HG03354 (cell line): ENCODE data around the gene USP40.

ENCODE experiments used
- ATAC-seq: cut with Tn5 transposase; IDR thresholded peaks from one replicate; pipeline ENCODE4 v1.9.1; 2021; ENCODE audit warnings: mild to moderate bottlenecking; ENCODE audit not compliant: unreplicated experiment, poor library complexity, severe bottlenecking

USP40 gene

DNA sequence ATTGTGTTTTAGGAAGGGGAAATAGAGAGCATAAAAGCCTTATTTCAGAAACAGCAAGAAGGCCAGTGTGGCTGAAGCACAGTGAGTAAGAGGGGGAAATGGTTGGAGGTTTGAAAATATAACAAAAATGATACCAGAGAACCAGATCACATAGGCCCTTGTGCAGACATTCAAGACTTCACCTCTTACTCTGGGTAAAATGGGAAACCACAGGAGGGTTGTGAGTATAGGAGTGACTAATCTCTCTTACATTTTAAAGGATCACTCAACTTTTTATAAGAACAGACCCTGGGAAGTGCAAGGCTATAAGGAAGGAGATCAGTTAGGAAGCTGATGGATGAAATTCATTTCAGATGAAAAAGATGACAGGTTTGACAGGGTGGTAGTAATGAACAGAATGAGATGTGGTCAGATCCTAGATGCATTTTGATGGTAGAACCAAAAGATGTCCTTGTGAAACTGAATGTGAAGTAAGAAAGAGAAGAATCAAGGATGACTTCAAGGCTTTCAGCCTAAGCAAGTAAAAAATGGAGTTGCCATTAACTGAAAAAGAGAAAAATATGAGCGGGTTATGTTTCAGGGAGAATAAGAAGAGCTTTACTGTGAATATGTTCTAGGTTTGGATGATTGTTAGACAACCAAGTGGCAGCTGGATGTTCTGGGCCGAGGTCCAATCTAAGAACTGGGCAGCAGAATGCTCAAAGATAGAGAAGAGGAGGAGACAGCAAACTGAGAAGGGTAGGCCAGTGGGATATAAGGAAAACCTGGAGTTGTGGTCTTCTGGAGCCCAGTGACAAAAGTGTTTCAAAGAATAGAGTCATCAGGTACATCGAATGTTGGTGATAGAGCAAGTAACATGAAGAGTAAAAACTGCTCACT is 65.1 kb downstream of the USP40 start:
- no peak for ATAC-seq

DNA sequence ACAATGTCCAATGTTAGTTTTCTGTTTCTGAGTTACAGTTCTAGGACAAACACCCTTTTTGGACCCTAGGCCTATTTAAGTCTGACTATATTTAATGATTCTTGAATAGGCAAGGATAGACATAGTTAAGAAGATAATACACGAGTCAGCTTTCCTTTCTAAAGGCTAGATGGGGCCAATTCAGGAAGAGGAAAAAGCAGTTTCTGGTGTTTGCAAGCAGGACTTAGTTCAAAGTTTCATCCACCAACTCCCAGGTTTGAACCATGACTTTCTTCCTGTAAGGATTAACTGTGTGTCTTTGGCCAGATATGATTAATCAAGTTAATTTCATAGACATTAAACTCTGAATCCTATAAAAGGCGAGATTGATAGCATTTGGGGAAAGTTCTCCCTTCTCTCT is 66.7 kb downstream of the USP40 start:
- ATAC-seq: no peak

DNA sequence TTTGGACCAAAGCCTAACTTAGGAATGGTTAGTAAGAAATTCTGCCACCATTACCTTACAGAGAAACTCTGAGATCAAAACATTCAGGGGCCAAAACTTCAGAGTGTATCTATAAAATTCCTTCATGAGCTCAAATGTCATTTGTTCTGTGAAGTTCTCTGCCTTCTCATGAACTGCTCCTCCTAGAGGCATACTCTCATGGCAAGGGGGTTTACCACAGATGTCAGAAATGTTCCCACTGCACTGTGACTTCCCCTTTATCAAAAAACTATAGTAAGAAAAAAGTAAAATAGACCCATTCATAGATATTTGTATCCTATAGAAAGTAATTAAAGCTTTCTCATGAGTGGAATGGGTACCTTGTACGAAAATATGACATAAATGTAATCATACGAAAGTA is 68.5 kb downstream of the USP40 start:
- ATAC-seq: no peak

DNA sequence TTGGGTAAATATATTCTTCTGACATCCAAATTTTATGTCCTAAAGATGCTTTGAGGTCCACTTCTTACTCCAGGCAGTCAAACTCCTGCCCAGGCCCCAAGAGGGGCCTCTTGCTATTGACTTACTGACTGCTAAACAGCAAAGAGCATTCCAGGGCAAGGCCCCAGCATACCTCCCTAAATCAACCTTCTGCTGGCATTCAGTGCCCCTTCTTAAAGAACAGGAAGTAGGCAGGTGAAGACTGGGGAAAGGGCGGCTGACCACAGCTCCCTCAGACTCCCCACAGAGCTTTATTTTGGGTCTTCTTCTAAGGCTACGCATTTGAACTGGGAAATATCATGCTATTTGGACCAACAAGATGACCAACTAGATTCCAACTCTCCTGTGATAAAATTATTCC is 68.9 kb downstream of the USP40 start:
- no peak for ATAC-seq

DNA sequence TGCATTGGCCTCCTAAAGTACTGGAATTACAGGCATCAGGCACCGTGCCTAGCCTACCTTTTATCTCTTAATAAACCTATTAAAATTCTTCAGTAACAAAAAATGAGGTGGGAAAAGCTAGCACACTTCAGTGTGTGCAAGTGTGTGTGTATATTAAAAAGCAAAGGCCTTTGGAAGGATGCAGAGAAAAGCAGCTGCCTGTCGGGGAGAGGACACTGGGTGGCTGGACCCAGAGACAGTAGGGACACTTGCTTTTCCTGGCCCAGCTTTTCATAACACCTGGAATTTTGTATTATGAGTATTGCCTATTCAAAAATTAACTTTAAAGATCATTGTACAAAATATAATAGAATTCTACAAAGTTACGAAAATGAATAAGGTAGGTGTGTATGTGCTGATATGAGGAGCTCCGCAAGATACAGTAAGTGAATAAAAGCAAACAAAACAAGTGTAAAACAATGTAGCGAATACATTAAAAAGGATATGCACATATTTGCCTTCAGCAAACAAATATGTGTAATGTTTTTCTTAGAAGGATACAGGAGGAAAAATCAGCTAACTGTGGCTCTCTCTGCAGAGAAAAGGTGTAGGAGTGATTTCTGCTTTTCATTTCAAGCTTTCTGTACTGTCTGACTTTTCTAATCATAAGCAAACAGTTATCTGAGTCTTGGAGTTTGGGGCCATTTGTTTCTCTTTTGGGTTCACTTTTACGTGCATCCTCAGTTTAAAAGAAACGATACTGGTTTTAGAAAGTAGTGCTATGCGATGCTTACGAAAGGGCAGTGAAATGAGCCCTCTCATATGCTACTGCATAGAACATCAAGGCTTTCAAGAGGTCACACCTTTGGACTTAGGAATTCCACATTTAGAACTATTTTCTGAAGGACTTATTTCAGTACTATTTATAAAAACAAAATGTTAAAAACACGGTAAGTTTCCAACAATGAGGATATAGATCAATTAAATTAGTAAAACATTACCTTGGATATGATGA is 70.8 kb downstream of the USP40 start:
- no peak for ATAC-seq

DNA sequence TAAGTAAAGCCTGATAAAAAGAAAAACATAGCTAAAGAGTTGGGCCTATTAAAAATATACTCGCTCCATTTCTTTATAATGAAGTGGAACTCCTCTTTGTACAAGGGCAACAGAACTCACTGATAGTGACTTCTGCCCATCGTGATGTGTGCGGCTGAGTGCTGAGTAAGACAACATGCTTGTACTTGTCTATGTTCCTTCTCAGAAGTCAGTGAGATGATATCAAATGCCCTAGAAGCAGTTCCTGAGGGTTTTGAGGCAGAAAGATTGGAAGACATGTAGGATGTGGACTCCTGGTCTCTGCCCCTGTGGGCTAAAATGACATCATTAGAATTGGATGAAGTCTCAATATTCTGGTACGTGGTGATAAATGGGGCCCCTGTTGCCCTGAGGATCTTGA is 73.8 kb downstream of the USP40 start:
- no peak for ATAC-seq

DNA sequence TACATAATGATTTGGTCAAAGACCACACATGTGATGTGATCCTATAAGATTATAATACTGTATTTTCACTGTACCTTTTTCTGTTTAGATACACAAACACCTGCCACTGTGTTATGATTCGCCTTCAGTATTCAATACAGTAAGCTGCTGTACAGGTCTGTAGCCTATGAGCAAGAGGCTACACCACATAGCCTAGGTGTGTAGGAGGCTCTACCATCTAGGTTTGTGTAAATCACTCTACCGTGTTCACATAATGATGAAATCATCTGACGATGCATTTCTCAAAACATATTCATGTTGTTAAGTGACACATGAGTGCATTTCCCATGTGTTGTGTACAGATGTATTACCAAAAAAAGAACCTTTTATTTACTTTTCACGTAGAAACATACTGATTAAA is 74.5 kb downstream of the USP40 start:
- no peak for ATAC-seq

DNA sequence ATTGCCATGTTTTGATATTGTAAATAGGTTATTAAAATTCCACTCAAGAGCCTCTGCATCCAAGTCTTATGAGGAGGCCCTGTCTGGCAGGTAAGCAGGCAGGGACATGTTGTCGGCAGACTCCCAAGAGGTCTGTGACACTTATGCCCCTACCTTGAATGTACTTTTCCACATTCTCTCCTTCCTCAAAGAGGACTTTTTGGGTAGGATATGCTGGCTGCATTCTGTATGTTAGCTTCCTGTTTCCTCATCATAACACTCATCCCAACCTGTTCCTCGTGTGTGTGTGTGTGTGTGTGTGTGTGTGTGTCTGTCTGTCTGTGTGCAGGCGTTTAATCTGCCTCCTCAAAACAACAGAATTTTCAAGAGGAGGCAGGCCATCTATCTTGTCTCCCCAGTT is 75.3 kb downstream of the USP40 start:
- no peak for ATAC-seq

DNA sequence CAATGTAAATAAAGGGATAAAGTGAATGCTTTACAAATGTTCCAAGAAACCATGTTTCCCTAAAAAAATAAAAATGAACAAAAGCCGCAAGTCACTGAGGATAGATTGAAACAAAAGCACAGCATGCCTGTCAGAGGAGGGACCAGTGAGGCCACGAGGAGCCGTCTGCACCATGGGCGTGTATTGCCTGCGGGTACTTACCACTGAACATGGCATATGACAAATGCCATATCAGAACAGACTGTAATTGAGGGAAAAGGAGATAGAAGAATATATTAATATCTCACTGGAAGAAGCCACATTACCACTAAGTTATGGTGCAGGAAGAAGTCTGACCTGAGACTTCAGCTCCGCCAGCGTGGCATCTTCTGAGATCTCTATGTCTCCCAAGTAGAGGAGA is 75.8 kb downstream of the USP40 start:
- ATAC-seq: no peak

DNA sequence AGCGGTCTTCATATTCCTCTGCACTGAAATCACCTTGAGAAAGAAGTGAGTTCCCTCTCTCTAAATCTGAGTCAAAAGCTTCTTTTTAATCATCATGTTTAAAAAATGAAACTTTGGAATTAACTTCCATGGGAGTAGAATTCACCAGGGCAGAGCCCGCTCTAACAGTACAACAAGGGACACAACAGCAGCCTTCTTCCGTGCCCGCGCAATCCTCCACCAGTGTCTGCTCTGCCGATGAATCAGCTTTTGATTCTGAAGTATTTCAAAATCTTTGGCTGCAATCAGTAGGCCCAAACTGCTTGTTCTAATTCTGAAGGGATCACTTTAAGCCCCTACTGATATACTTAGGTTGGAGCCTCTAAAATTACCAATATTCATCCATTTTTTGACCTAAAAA is 76.9 kb downstream of the USP40 start:
- ATAC-seq: no peak

DNA sequence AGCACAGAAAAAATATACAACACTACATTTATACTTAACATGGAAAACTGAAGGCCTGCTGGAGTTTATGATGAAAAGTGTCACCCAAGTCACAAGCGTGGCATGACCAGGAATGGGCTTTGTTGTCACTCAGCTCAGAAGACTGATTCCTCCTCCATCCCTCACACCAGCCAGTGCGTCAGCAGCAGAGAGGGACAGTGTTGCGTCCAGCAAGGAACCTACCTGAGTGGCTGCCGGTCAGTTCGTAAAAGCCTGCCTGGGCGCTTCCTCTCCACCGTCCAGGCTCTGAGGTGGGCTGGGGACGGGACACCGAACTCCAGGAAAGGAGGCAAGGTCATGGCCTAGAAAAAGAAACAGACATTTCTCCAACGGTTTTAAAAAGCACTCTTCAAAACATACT is 77.4 kb downstream of the USP40 start:
- no peak for ATAC-seq

DNA sequence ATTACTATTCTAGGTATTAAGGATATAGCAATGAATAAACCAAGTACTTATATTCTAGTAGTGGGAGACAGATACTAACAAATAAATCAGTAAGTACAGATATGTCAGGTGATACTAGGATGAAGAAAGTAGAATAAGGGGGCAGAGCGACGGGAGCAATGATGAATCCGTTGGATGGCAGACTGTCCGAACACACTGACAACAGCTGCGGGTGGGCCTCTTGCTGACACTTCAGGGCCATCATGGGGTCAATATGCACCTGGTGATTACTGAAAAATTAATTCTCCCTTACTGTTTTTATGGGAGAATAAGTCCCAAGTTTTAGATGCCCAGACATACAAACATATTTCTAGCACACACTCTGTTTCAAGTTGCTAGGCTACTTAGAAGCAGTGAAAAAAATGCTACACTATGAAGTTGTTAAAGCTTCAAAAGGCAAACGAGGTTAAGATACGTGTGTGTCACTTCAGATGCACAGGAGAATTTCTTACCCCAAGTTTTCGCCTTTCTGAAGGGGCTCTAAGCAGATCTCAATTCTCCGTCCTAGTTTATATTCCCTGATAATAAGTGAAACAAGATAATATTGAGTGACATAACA is 78.7 kb downstream of the USP40 start:
- ATAC-seq: no peak

DNA sequence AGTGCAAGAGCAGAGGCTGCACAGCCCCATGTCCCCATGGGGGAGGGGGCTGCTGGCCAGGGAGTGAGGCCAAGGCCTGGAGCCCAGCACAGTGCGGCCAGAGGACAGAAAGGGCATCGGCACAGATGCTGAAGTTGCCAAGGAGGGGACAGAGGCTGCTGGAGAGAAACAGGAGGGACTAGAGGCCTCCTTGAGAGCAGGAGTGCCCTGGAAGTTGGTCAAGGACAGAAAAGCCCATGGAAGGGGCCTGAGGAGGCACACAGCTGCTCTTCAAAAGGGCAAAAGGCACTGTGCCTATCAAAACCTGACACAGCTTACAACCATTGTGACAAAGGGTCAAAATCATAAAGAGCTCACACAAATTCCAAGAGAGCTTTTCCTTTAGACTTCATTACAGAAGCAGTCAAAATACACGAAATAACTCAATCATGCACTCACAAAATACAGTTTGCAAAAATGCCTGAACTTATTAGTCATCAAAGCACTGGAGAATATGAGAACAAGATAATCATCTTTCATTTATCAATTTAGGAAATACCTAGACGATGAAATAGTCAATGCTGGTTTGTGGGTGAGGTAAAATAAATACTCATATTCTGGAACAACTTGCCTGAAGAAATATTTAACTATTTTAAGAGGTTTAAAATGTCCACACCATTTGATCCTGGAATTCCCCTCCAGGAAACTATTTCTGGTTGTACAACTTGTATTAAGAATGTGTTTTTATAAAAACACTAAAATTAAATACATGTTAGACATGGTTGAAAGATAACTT is 79.6 kb downstream of the USP40 start:
- no peak for ATAC-seq

DNA sequence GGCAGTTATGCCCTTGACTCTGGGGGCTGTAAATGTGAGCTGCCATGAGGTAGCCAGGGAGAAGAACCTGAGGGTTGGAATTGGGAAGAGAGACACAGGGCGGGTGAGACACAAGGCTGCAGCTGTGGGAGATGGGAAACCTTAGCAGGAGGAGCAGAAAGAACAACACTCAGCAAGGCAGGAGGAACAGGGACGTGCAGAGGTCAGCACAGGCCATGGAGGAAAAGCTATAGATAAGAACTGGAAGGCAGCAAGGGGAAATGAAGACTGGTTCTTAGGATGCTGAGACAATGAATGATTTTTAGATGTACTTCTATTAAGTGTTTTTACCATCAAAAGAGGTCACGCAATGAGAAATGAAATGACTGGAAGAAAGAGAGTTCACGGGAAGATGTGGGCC is 80.2 kb downstream of the USP40 start:
- no peak for ATAC-seq

DNA sequence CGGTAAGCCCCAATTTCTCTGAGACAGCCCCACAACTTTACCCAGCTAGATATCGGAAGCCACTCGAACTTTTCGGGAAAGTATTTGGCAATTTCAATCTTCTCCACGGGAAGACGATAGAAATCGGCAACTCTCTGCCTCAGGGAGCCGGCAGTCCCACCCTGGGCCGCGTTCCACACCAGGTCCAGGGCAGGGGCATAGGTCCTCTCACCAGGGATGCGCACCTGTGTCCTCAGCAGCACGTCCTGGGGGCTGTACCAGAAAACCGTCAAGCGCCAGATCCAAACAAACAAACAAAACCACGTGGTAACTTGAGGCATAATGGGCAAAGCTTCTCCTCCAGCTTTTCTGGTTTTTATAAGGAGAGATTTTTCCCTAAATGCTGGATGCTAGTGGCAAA is 80.9 kb downstream of the USP40 start:
- ATAC-seq: no peak

DNA sequence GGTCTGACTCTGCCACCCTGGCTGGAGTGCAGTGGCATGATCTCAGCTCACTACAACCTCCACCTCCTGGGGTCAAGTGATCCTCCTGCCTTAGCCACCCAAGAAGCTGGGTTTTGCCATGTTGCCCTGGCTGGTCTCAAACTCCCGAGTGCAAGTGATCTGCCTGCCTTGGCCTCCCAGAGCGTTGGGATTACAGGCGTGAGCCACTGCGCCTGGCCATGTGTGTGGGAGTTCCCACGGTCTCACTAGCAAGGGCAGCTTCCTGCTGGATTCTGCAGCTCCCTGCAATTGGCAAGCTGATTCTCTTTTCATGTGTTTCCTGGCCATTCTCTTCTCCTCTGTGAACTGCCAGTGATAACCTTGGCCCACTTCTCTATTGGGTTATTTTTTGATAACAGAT is 84.0 kb downstream of the USP40 start:
- ATAC-seq: no peak

DNA sequence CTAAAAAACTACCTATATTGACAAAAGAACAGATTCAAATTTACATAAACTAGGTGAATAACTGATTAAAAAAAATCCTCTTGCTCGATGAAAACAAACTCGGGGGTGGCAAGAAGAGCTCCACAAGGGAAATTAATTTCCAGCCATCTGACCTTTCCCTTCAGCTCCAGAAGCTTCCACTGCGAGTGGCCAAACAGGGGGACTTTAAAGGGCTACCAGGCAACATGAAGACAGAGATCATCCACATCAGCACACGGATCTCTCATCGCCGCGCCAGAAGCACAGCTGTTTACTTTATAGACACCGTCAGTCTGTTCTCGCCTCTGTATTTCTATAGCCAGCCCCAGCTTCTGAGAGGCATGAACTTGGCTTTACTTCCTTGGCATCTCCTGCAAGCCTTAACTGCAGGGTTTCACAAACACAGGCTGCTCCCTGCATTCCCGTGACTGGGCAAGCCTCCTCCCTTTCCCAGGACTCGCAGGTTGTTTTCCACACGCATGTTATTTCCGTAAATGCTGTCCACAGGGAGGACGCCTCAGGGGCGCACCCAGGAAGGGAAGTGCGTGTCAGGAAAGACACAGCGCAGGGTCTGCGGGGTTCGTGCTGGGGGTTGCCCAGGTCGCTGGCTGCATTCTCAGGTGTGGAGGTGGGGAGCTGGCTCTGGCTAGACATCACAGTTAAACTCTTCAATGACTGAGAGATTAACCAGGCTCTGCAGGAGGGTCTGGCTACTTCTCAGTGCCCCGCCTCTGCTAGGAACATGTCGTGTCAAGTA is 85.0 kb downstream of the USP40 start:
- ATAC-seq: no peak

DNA sequence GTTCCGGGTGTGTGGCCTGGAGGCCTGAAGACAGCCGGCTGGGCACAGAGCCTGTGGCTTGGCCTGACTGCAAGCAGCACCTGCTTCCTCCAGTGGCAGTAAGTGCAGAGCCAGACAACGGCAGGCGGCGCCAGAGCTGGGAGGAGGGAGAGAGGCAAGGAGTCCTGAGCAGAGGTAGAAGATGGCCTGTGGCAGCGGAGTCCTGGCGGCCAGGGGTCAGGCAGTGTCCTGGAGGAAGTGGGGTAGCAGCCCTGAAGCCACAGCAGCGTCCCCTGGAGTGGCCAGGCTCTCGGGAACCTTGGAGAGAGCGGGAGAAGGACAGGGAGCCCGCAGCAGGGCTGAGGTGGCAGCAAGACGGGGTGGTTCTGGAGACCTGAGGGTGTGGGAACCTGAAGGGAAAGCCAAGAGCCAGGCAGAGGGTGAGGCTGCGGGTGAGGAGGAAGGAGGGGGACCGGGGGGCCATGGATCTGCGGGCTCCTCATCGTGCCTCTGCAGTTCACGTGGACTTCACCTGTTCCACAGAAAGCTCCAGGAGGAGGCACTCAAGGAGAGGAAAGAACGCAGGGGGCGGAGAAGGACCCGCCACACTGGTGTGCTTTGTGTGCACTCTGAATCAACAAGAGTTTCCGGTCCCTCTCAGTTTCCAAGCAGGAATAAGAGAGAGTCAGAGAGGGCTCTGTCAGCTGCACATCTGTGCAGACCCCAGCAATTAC is 85.9 kb downstream of the USP40 start:
- ATAC-seq: no peak
